GM23338 (cell line): ENCODE measurements around the gene AKR1D1. TPM values are rescaled to one million over a fixed set of nuclear protein-coding genes. Genes with fewer than 3 reads are reported as not detected.

Experiments used
- ATAC-seq: fragments of 200-7000 bp; cut with Tn5 transposase; 3 replicates; pipeline ENCODE4 v1.9.1; 2020
- DNase-seq: peaks from one replicate; pipeline ENCODE4 v3.0.0-alpha.2; 2015; ENCODE audit warnings: low spot score
- H2AFZ ChIP-seq: fragments of 200-600 bp; sonication (generic); 2 replicates; pipeline ENCODE4 v1.8.0; 2016; ENCODE audit warnings: antibody characterized with exemption, mild to moderate bottlenecking, moderate library complexity
- H3F3A ChIP-seq: fragments of 200-600 bp; sonication (generic); replicated peaks from 2 replicates; pipeline ENCODE4 v1.8.0; 2017; ENCODE audit warnings: antibody characterized with exemption, mixed run types, low read depth
- H3K27ac ChIP-seq: fragments of 200-600 bp; sonication (generic); 2 replicates; pipeline ENCODE4 v1.6.1; 2016; ENCODE audit warnings: low read depth
- H3K27me3 ChIP-seq: fragments of 200-600 bp; sonication (generic); 2 replicates; pipeline ENCODE4 v1.8.0; 2016; ENCODE audit warnings: mild to moderate bottlenecking, mixed run types, moderate library complexity; ENCODE audit not compliant: insufficient read depth
- H3K36me3 ChIP-seq: fragments of 200-600 bp; sonication (generic); 2 replicates; pipeline ENCODE4 v1.8.0; 2016; ENCODE audit warnings: mild to moderate bottlenecking; ENCODE audit not compliant: insufficient read depth
- H3K4me1 ChIP-seq: fragments of 200-600 bp; sonication (generic); 2 replicates; pipeline ENCODE4 v1.8.0; 2016; ENCODE audit warnings: mild to moderate bottlenecking, moderate library complexity; ENCODE audit not compliant: insufficient read depth
- H3K4me2 ChIP-seq: fragments of 200-600 bp; sonication (generic); 2 replicates; pipeline ENCODE4 v1.7.1; 2017; ENCODE audit warnings: mixed run types
- H3K4me3 ChIP-seq: fragments of 200-600 bp; sonication (generic); 2 replicates; pipeline ENCODE4 v1.6.1; 2016; ENCODE audit warnings: mixed run types
- H3K79me2 ChIP-seq: fragments of 200-600 bp; sonication (generic); replicated peaks from 2 replicates; pipeline ENCODE4 v1.8.0; 2017; ENCODE audit warnings: mild to moderate bottlenecking; ENCODE audit not compliant: insufficient read depth
- H3K9me2 ChIP-seq: fragments of 200-600 bp; sonication (generic); 2 replicates; pipeline ENCODE4 v1.8.0; 2017; ENCODE audit not compliant: insufficient read depth
- H4K20me1 ChIP-seq: fragments of 200-600 bp; sonication (generic); replicated peaks from 2 replicates; pipeline ENCODE4 v1.8.0; 2017; ENCODE audit warnings: mild to moderate bottlenecking; ENCODE audit not compliant: insufficient read depth
- H3K27ac Mint-ChIP-seq: 2 replicates; pipeline ENCODE4 v1.8.0; 2020; ENCODE audit warnings: inconsistent platforms, mild to moderate bottlenecking, moderate library complexity, mixed read lengths
- H3K27me3 Mint-ChIP-seq: 3 replicates; pipeline ENCODE4 v1.8.0; 2022; ENCODE audit warnings: low read depth, mild to moderate bottlenecking, moderate library complexity, mixed read lengths, inconsistent platforms; ENCODE audit not compliant: insufficient read depth, poor library complexity
- H3K36me3 Mint-ChIP-seq: 3 replicates; pipeline ENCODE4 v1.8.0; 2021; ENCODE audit warnings: low read depth, mild to moderate bottlenecking, inconsistent platforms, moderate library complexity, mixed read lengths
- H3K4me1 Mint-ChIP-seq: 3 replicates; pipeline ENCODE4 v1.8.0; 2020; ENCODE audit warnings: mild to moderate bottlenecking, inconsistent platforms, mixed read lengths
- H3K4me3 Mint-ChIP-seq: 3 replicates; pipeline ENCODE4 v1.8.0; 2021; ENCODE audit warnings: moderate library complexity, mild to moderate bottlenecking, inconsistent platforms, mixed read lengths
- H3K9me3 Mint-ChIP-seq: 3 replicates; pipeline ENCODE4 v1.8.0; 2020; ENCODE audit warnings: moderate library complexity, mild to moderate bottlenecking, inconsistent platforms, mixed read lengths
- CREB1 ChIP-seq: fragments of 250-450 bp; sonication (Bioruptor Pico); IDR thresholded peaks from 2 replicates; pipeline ENCODE4 v1.5.0; 2020; ENCODE audit warnings: low read depth, mild to moderate bottlenecking, moderate library complexity
- EZH2 ChIP-seq: fragments of 200-600 bp; sonication (generic); IDR thresholded peaks from one replicate; pipeline ENCODE4 v1.8.0; 2017; ENCODE audit warnings: antibody characterized with exemption, mild to moderate bottlenecking, low read depth; ENCODE audit not compliant: unreplicated experiment
- EZH2phosphoT487 ChIP-seq: fragments of 200-600 bp; sonication (generic); IDR thresholded peaks from one replicate; pipeline ENCODE4 v1.8.1; 2018; ENCODE audit warnings: antibody characterized with exemption; ENCODE audit not compliant: unreplicated experiment
- JUNB ChIP-seq: IDR thresholded peaks from one replicate; pipeline ENCODE4 v1.6.1; 2016; ENCODE audit warnings: antibody characterized with exemption; ENCODE audit not compliant: unreplicated experiment
- NANOG ChIP-seq: IDR thresholded peaks from 2 replicates; pipeline ENCODE4 v1.6.1; 2016; ENCODE audit warnings: antibody characterized with exemption, borderline replicate concordance
- POLR2AphosphoS5 ChIP-seq: IDR thresholded peaks from 2 replicates; pipeline ENCODE4 v1.6.1; 2016; ENCODE audit warnings: antibody characterized with exemption, low read depth
- STAT1 ChIP-seq: IDR thresholded peaks from one replicate; pipeline ENCODE4 v1.6.1; 2016; ENCODE audit warnings: antibody characterized with exemption; ENCODE audit not compliant: unreplicated experiment
- ZNF114 ChIP-seq: fragments of 250-450 bp; sonication (Bioruptor Pico); IDR thresholded peaks from 2 replicates; pipeline ENCODE4 v1.5.0; 2020; ENCODE audit warnings: mild to moderate bottlenecking, moderate library complexity
- ZNF331 ChIP-seq: fragments of 250-450 bp; sonication (Bioruptor Pico); IDR thresholded peaks from 2 replicates; pipeline ENCODE4 v1.5.0; 2020; ENCODE audit warnings: low read depth, mild to moderate bottlenecking, moderate library complexity
- polyA plus RNA-seq: library from polyadenylated mRNA; unstranded; fragments of >200 nt; fragmentation: Nextera tagmentation; extraction: Ambion mirVana; gene quantifications from 2 replicates; pipeline ENCODE4 v1.2.1, GENCODE V29; 2016
- total RNA-seq: library from RNA; depleted of rRNA; stranded (reverse); fragments of >200 nt; shearing (Covaris generic); gene quantifications from 2 replicates; pipeline ENCODE4 v1.2.3, GENCODE V29; 2014
- TF ChIP-seq, protein P1 (sequence below): IDR thresholded peaks from 2 replicates; pipeline ENCODE4 v1.6.1; 2016; ENCODE audit warnings: antibody characterized with exemption
- TF ChIP-seq, protein P2 (sequence below): IDR thresholded peaks from one replicate; pipeline ENCODE4 v1.6.1; 2018; ENCODE audit warnings: antibody characterized with exemption; ENCODE audit not compliant: unreplicated experiment
- TF ChIP-seq, protein P3 (sequence below): fragments of 250-450 bp; sonication (Bioruptor Pico); IDR thresholded peaks from 2 replicates; pipeline ENCODE4 v1.5.0; 2020; ENCODE audit warnings: mild to moderate bottlenecking, moderate library complexity
- TF ChIP-seq, protein P4 (sequence below), 2 experiments: fragments of 200-600 bp in 1 of 2; sonication (generic) in 1 of 2; conservative IDR thresholded peaks; 2 replicates each; pipeline versions ENCODE4 v1.5.1 to v1.6.1; 2016 to 2017; ENCODE audit warnings: antibody characterized with exemption in 2 of 2, low read depth in 2 of 2, mild to moderate bottlenecking in 2 of 2, moderate library complexity in 1 of 2

Gene AKR1D1
- total and polyA plus RNA-seq, 2 experiments from 2014 or later: 0.14 TPM; not detected in 1

DNA sequence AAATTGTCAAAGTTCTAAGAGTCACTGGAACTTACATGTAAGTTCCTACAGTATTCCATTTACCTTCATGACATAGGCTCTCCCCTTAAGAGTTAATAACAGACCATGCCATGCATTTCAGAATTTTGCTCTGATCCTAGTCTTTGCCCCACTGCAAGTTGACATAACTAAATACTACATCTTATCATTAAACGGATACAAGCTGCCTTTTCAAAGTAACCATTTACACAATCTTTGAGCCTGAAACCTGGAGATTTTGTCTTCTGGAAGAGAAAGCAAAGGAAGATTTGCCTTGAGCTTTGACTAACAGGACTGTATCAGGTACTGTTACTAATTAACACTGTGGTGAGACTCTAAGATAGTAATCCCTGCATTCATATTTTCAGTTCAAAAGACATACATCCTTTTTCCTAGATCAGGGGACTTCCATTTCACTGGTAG lies 9.3 kb upstream of the AKR1D1 start:
- no peaks in the 10 kb centered on the region for H3K27me3 ChIP-seq
- DNase-seq (no peak), ATAC-seq (no peak)
- H3K27me3 Mint-ChIP-seq: no peaks in the 10 kb centered on the region
- no peaks in the 10 kb centered on the region for H3K36me3 Mint-ChIP-seq
- H4K20me1 ChIP-seq: no peaks in the 10 kb centered on the region
- H3F3A ChIP-seq: no peaks in the 10 kb centered on the region
- no peaks in the 10 kb centered on the region for H3K9me3 Mint-ChIP-seq
- H3K36me3 ChIP-seq: no peaks in the 10 kb centered on the region
- H3K4me3 Mint-ChIP-seq: no peak overlapping the region
- H3K4me1 Mint-ChIP-seq: peaks cover 14% of the 10 kb centered on the region; the same call in 2 of the 3 replicates
- no peak overlapping the region for H3K4me3 ChIP-seq
- peak overlapping the region; percentile 16; the same call in 1 of the 2 replicates for H2AFZ ChIP-seq
- no peak overlapping the region for H3K27ac ChIP-seq
- no peaks in the 10 kb centered on the region for H3K9me2 ChIP-seq
- H3K4me1 ChIP-seq: no peaks in the 10 kb centered on the region
- TF ChIP-seq, protein P1, sequence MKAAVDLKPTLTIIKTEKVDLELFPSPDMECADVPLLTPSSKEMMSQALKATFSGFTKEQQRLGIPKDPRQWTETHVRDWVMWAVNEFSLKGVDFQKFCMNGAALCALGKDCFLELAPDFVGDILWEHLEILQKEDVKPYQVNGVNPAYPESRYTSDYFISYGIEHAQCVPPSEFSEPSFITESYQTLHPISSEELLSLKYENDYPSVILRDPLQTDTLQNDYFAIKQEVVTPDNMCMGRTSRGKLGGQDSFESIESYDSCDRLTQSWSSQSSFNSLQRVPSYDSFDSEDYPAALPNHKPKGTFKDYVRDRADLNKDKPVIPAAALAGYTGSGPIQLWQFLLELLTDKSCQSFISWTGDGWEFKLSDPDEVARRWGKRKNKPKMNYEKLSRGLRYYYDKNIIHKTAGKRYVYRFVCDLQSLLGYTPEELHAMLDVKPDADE: no peak
- no peak for TF ChIP-seq ZNF331 (CRISPR knock-in tag)
- no peak for TF ChIP-seq EZH2phosphoT487
- TF ChIP-seq POLR2AphosphoS5: no peak
- TF ChIP-seq STAT1: no peak
- TF ChIP-seq, protein P2, sequence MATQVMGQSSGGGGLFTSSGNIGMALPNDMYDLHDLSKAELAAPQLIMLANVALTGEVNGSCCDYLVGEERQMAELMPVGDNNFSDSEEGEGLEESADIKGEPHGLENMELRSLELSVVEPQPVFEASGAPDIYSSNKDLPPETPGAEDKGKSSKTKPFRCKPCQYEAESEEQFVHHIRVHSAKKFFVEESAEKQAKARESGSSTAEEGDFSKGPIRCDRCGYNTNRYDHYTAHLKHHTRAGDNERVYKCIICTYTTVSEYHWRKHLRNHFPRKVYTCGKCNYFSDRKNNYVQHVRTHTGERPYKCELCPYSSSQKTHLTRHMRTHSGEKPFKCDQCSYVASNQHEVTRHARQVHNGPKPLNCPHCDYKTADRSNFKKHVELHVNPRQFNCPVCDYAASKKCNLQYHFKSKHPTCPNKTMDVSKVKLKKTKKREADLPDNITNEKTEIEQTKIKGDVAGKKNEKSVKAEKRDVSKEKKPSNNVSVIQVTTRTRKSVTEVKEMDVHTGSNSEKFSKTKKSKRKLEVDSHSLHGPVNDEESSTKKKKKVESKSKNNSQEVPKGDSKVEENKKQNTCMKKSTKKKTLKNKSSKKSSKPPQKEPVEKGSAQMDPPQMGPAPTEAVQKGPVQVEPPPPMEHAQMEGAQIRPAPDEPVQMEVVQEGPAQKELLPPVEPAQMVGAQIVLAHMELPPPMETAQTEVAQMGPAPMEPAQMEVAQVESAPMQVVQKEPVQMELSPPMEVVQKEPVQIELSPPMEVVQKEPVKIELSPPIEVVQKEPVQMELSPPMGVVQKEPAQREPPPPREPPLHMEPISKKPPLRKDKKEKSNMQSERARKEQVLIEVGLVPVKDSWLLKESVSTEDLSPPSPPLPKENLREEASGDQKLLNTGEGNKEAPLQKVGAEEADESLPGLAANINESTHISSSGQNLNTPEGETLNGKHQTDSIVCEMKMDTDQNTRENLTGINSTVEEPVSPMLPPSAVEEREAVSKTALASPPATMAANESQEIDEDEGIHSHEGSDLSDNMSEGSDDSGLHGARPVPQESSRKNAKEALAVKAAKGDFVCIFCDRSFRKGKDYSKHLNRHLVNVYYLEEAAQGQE: no peak
- TF ChIP-seq, protein P3, sequence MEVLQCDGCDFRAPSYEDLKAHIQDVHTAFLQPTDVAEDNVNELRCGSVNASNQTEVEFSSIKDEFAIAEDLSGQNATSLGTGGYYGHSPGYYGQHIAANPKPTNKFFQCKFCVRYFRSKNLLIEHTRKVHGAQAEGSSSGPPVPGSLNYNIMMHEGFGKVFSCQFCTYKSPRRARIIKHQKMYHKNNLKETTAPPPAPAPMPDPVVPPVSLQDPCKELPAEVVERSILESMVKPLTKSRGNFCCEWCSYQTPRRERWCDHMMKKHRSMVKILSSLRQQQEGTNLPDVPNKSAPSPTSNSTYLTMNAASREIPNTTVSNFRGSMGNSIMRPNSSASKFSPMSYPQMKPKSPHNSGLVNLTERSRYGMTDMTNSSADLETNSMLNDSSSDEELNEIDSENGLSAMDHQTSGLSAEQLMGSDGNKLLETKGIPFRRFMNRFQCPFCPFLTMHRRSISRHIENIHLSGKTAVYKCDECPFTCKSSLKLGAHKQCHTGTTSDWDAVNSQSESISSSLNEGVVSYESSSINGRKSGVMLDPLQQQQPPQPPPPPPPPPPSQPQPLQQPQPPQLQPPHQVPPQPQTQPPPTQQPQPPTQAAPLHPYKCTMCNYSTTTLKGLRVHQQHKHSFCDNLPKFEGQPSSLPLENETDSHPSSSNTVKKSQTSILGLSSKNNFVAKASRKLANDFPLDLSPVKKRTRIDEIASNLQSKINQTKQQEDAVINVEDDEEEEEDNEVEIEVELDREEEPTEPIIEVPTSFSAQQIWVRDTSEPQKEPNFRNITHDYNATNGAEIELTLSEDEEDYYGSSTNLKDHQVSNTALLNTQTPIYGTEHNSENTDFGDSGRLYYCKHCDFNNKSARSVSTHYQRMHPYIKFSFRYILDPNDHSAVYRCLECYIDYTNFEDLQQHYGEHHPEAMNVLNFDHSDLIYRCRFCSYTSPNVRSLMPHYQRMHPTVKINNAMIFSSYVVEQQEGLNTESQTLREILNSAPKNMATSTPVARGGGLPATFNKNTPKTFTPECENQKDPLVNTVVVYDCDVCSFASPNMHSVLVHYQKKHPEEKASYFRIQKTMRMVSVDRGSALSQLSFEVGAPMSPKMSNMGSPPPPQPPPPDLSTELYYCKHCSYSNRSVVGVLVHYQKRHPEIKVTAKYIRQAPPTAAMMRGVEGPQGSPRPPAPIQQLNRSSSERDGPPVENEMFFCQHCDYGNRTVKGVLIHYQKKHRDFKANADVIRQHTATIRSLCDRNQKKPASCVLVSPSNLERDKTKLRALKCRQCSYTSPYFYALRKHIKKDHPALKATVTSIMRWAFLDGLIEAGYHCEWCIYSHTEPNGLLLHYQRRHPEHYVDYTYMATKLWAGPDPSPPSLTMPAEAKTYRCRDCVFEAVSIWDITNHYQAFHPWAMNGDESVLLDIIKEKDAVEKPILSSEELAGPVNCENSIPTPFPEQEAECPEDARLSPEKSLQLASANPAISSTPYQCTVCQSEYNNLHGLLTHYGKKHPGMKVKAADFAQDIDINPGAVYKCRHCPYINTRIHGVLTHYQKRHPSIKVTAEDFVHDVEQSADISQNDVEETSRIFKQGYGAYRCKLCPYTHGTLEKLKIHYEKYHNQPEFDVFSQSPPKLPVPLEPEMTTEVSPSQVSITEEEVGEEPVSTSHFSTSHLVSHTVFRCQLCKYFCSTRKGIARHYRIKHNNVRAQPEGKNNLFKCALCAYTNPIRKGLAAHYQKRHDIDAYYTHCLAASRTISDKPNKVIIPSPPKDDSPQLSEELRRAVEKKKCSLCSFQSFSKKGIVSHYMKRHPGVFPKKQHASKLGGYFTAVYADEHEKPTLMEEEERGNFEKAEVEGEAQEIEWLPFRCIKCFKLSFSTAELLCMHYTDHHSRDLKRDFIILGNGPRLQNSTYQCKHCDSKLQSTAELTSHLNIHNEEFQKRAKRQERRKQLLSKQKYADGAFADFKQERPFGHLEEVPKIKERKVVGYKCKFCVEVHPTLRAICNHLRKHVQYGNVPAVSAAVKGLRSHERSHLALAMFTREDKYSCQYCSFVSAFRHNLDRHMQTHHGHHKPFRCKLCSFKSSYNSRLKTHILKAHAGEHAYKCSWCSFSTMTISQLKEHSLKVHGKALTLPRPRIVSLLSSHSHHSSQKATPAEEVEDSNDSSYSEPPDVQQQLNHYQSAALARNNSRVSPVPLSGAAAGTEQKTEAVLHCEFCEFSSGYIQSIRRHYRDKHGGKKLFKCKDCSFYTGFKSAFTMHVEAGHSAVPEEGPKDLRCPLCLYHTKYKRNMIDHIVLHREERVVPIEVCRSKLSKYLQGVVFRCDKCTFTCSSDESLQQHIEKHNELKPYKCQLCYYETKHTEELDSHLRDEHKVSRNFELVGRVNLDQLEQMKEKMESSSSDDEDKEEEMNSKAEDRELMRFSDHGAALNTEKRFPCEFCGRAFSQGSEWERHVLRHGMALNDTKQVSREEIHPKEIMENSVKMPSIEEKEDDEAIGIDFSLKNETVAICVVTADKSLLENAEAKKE: no peak
- no peak for TF ChIP-seq NANOG
- TF ChIP-seq CREB1 (CRISPR knock-in tag): no peak
- TF ChIP-seq, protein P4, sequence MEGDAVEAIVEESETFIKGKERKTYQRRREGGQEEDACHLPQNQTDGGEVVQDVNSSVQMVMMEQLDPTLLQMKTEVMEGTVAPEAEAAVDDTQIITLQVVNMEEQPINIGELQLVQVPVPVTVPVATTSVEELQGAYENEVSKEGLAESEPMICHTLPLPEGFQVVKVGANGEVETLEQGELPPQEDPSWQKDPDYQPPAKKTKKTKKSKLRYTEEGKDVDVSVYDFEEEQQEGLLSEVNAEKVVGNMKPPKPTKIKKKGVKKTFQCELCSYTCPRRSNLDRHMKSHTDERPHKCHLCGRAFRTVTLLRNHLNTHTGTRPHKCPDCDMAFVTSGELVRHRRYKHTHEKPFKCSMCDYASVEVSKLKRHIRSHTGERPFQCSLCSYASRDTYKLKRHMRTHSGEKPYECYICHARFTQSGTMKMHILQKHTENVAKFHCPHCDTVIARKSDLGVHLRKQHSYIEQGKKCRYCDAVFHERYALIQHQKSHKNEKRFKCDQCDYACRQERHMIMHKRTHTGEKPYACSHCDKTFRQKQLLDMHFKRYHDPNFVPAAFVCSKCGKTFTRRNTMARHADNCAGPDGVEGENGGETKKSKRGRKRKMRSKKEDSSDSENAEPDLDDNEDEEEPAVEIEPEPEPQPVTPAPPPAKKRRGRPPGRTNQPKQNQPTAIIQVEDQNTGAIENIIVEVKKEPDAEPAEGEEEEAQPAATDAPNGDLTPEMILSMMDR (conservative IDR thresholded peaks at IDR 0.05; ENCODE audit: low read depth in 2 of 2): no peak
- no peak for TF ChIP-seq ZNF114
- no peak for TF ChIP-seq JUNB
- no peak for TF ChIP-seq EZH2
- H3K79me2 ChIP-seq: no peaks in the 10 kb centered on the region
- no peak overlapping the region for H3K27ac Mint-ChIP-seq
- no peak overlapping the region for H3K4me2 ChIP-seq
